K562 (cell line): ENCODE data around the gene NUDT21. TPM values are rescaled to one million over a fixed set of nuclear protein-coding genes. Genes with fewer than 3 reads are reported as not detected.
A peak's percentile ranks its signal among the peaks of the same experiment; 100 is the strongest.

Experiments used
- ATF3 ChIP-seq, 2 experiments: fragments of 450-650 bp in 1 of 2; sonication (generic) in 1 of 2; formaldehyde crosslinking in 1 of 2; IDR thresholded peaks in 1 of 2; conservative IDR thresholded peaks in 1 of 2; 2 replicates each; pipeline versions ENCODE4 v1.6.1 to v1.8.1; 2016 to 2023; ENCODE audit warnings: mild to moderate bottlenecking in 2 of 2, moderate library complexity in 2 of 2, inconsistent platforms in 1 of 2, missing genetic modification reagents in 1 of 2
- CXXC5 ChIP-seq: fragments of 250-450 bp; sonication (Bioruptor Pico); IDR thresholded peaks from 2 replicates; pipeline ENCODE4 v1.8.0; 2022; ENCODE audit warnings: inconsistent platforms, mild to moderate bottlenecking, moderate library complexity
- DMBX1 ChIP-seq: fragments of 250-450 bp; sonication (Bioruptor Pico); IDR thresholded peaks from 2 replicates; pipeline ENCODE4 v1.8.0; 2022; ENCODE audit warnings: inconsistent platforms, mild to moderate bottlenecking, moderate library complexity, borderline replicate concordance
- ESRRB ChIP-seq: fragments of 250-450 bp; sonication (Bioruptor Pico); IDR thresholded peaks from 2 replicates; pipeline ENCODE4 v1.5.0; 2020; ENCODE audit warnings: mild to moderate bottlenecking, moderate library complexity, borderline replicate concordance
- NR2C2 ChIP-seq, 2 experiments: fragments of 200-800 bp in 1 of 2; sonication (Bioruptor generic) in 1 of 2; sonication (generic) in 1 of 2; formaldehyde crosslinking in 1 of 2; IDR thresholded peaks; 2 replicates each; pipeline versions ENCODE4 v1.6.1 to v1.8.0; 2016 to 2022; ENCODE audit warnings: mild to moderate bottlenecking in 1 of 2, missing compliant biosample characterization in 1 of 2, missing genetic modification characterization in 1 of 2, missing genetic modification reagents in 1 of 2
- NR4A1 ChIP-seq, 2 experiments: fragments of 250-450 bp in 1 of 2; fragments of 450-650 bp in 1 of 2; sonication (Bioruptor Pico) in 1 of 2; IDR thresholded peaks; 2 replicates each; pipeline versions ENCODE4 v1.4.0 to v1.6.1; 2016 to 2020; ENCODE audit warnings: mild to moderate bottlenecking in 2 of 2, missing compliant biosample characterization in 1 of 2, missing genetic modification characterization in 1 of 2, moderate library complexity in 1 of 2
- PHF20 ChIP-seq: fragments of 450-650 bp; IDR thresholded peaks from 2 replicates; pipeline ENCODE4 v1.6.1; 2018; ENCODE audit not compliant: partially characterized antibody
- PREB ChIP-seq: sonication (generic); formaldehyde crosslinking; IDR thresholded peaks from 2 replicates; pipeline ENCODE4 v1.8.1; 2023; ENCODE audit warnings: mild to moderate bottlenecking, missing genetic modification reagents
- ZNF584 ChIP-seq: fragments of 200-800 bp; sonication (Bioruptor generic); IDR thresholded peaks from 2 replicates; pipeline ENCODE4 v1.6.1; 2016; ENCODE audit warnings: low read depth, mild to moderate bottlenecking, missing genetic modification characterization, missing compliant biosample characterization
- polyA plus RNA-seq, 8 experiments: library from polyadenylated mRNA; depleted of rRNA in 4 of 8; stranded (reverse) in 5 of 8; unstranded in 3 of 8; fragments of >200 nt; fragmentation: Nextera tagmentation in 2 of 8; fragmentation: Illumina TruSeq in 1 of 8; extraction: Ambion mirVana in 2 of 8; extraction: Trizol in 1 of 8; gene quantifications; 2 replicates each; pipeline versions ENCODE4 v1.2.1 to v1.2.3, GENCODE V29; 2011 to 2014; ENCODE audit warnings: inconsistent platforms in 1 of 8, missing spikeins in 1 of 8
- total RNA-seq, 7 experiments: library from RNA; depleted of rRNA in 6 of 7; stranded (reverse); fragments of >200 nt in 6 of 7; fragmentation: Illumina TruSeq in 2 of 7; extraction: Trizol in 2 of 7; gene quantifications; 2 replicates each; pipeline versions ENCODE4 v1.2.1 to v1.2.3, GENCODE V29; 2011 to 2021; ENCODE audit warnings: low replicate concordance in 1 of 7
- TF ChIP-seq, protein P1 (sequence below): fragments of 450-650 bp; IDR thresholded peaks from 2 replicates; pipeline ENCODE4 v1.6.1; 2016

Gene NUDT21
- total and polyA plus RNA-seq, 9 of the 15 experiments (the other 6 are each of a cell fraction or from before 2014, with no cell fraction given): 62.4 to 218 (median 121) TPM

DNA sequence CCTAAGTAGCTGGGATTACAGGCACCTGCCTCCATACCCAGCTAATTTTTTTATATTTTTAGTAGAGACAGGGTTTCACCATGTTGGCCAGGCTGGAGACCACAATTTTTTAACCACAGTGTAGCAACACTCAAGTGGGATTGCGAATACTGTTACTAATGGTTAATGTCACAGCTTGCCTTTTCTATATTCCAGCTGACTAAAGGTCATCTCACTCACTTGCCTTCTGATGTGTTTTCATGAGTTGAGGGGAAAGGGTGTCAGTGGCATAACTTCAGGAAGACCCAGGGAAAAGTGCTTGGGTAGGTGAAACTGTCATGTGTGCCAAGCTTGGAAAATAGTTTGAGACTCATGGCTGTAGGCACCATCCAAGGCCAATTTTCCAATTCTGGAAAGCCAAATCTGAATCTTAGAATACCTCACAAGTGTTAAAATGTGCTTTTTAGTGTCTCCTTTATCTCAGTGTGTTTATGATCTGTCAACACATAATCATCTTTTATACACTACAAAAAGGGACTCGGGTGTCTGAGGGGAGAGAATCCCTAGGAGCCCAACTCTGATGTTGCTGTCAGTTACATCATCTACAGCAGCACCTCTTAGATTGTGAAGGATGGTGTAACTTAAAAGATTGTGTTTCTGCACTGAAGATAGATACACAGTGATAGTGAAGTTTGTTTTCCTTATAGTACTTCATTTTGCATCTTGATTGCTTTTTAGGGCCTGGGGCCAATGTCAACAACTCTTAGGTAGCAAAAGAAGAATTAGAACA, 27.3 kb upstream of the NUDT21 start (continued):
- TF ChIP-seq CXXC5 (CRISPR knock-in tag) (peak; percentile 31; the same call in 1 of the 2 replicates), NR2C2 (CRISPR knock-in tag; IDR thresholded peaks at IDR 0.05) (no peak), NR2C2 (tag; IDR thresholded peaks at IDR 0.05) (peak; percentile 63; the same call in 1 of the 2 replicates), PHF20 (no peak), ESRRB (CRISPR knock-in tag) (no peak), ATF3 (IDR thresholded peaks at IDR 0.05) (peak; percentile 87), ATF3 (CRISPR knock-in tag; conservative IDR thresholded peaks at IDR 0.05) (no peak), NR4A1 (CRISPR knock-in tag; IDR thresholded peaks at IDR 0.05) (no peak), NR4A1 (tag; IDR thresholded peaks at IDR 0.05) (no peak), ZNF584 (CRISPR knock-in tag) (peak; percentile 50; the same call in 1 of the 2 replicates), PREB (CRISPR knock-in tag) (no peak), DMBX1 (0 out of 2 replicates have a peak, but pooled peaks have one; percentile 21)
- TF ChIP-seq, protein P1, sequence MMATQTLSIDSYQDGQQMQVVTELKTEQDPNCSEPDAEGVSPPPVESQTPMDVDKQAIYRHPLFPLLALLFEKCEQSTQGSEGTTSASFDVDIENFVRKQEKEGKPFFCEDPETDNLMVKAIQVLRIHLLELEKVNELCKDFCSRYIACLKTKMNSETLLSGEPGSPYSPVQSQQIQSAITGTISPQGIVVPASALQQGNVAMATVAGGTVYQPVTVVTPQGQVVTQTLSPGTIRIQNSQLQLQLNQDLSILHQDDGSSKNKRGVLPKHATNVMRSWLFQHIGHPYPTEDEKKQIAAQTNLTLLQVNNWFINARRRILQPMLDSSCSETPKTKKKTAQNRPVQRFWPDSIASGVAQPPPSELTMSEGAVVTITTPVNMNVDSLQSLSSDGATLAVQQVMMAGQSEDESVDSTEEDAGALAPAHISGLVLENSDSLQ: peak; percentile 27; the same call in 1 of the 2 replicates
